Keratinocyte (primary cell): Measurements from ENCODE around the gene HCN3. TPM values are rescaled to one million over a fixed set of nuclear protein-coding genes. Genes with fewer than 3 reads are reported as not detected.

Source experiments
- DNase-seq: peaks from one replicate; pipeline ENCODE4 v3.0.0-alpha.2; 2011; ENCODE audit warnings: low read depth, missing footprints, low spot score
- FAIRE-seq: peaks from 2 replicates; lab custom pipeline; 2011; peaks lifted over from hg19 to GRCh38; lab: Jason Lieb, UNC
- H2AFZ ChIP-seq: 2 replicates; pipeline ENCODE4 v1.6.0; 2012; ENCODE audit warnings: low read length, control low read depth, inconsistent platforms; ENCODE audit not compliant: control insufficient read depth
- H3K27ac ChIP-seq: 2 replicates; pipeline ENCODE4 v1.5.1; 2011; ENCODE audit warnings: low read length; ENCODE audit not compliant: control insufficient read depth, insufficient read depth
- H3K27me3 ChIP-seq: 3 replicates; pipeline ENCODE4 v1.6.0; 2011; ENCODE audit warnings: low read length; ENCODE audit not compliant: control insufficient read depth, insufficient read depth; ENCODE audit errors: extremely low read depth
- H3K36me3 ChIP-seq, 2 experiments: 2 replicates in 1 of 2; 3 replicates in 1 of 2; pipeline ENCODE4 v1.5.1; 2011; ENCODE audit warnings: low read length in 2 of 2, mild to moderate bottlenecking in 1 of 2; ENCODE audit not compliant: control insufficient read depth in 2 of 2, insufficient read depth in 2 of 2; ENCODE audit errors: extremely low read depth in 1 of 2
- H3K4me1 ChIP-seq: 3 replicates; pipeline ENCODE4 v1.5.1; 2011; ENCODE audit warnings: low read length; ENCODE audit not compliant: control insufficient read depth, insufficient read depth; ENCODE audit errors: extremely low read depth
- H3K4me2 ChIP-seq: 3 replicates; pipeline ENCODE4 v1.6.0; 2011; ENCODE audit warnings: low read depth, low read length; ENCODE audit not compliant: control insufficient read depth, insufficient read depth; ENCODE audit errors: extremely low read depth
- H3K4me3 ChIP-seq, 3 experiments: fragments of 200-600 bp in 1 of 3; sonication (generic) in 1 of 3; 2 replicates in 2 of 3; 3 replicates in 1 of 3; pipeline ENCODE4 v1.5.1; 2011 to 2016; ENCODE audit warnings: low read length in 3 of 3, mild to moderate bottlenecking in 3 of 3, control low read depth in 2 of 3, inconsistent platforms in 1 of 3, low read depth in 1 of 3, mixed read lengths in 1 of 3, mixed run types in 1 of 3, moderate library complexity in 1 of 3; ENCODE audit not compliant: control insufficient read depth in 2 of 3, insufficient read depth in 2 of 3; ENCODE audit errors: extremely low read depth in 1 of 3
- H3K79me2 ChIP-seq: 2 replicates; pipeline ENCODE4 v1.6.0; 2012; ENCODE audit warnings: low read length; ENCODE audit not compliant: control insufficient read depth, insufficient read depth
- H3K9ac ChIP-seq: 3 replicates; pipeline ENCODE4 v1.6.0; 2011; ENCODE audit warnings: low read length; ENCODE audit not compliant: control insufficient read depth, insufficient read depth; ENCODE audit errors: extremely low read depth
- H3K9me1 ChIP-seq: 3 replicates; pipeline ENCODE4 v1.6.0; 2011; ENCODE audit warnings: low read length; ENCODE audit not compliant: control insufficient read depth, insufficient read depth; ENCODE audit errors: extremely low read depth
- H3K9me3 ChIP-seq: 2 replicates; pipeline ENCODE4 v1.5.1; 2012; ENCODE audit warnings: low read depth, low read length; ENCODE audit not compliant: control insufficient read depth
- H4K20me1 ChIP-seq: 3 replicates; pipeline ENCODE4 v1.6.0; 2011; ENCODE audit warnings: low read length; ENCODE audit not compliant: control insufficient read depth, insufficient read depth; ENCODE audit errors: extremely low read depth
- CTCF ChIP-seq, 3 experiments: IDR thresholded peaks in 1 of 3; conservative IDR thresholded peaks in 1 of 3; optimal IDR thresholded peaks in 1 of 3; 2 replicates in 2 of 3; 3 replicates in 1 of 3; pipeline versions ENCODE3 to v1.5.1; 2011; ENCODE audit warnings: low read length in 3 of 3, mild to moderate bottlenecking in 3 of 3, moderate library complexity in 2 of 3, control low read depth in 1 of 3, inconsistent platforms in 1 of 3; ENCODE audit not compliant: insufficient read depth in 2 of 3; ENCODE audit errors: extremely low read depth in 1 of 3
- EZH2 ChIP-seq: IDR thresholded peaks from one replicate; pipeline ENCODE4 v1.6.1; 2012; ENCODE audit warnings: inconsistent platforms, mild to moderate bottlenecking, low read length, moderate library complexity
- dilution Hi-C: fragments of 300-500 bp; cut with MboI; formaldehyde crosslinking; loops from one replicate; pipeline ENCODE4 v1.7.0; 2020; ENCODE audit warnings: low sequenced_read_pairs; ENCODE audit not compliant: extremely low pct_ligation_motif_present
- polyA plus RNA-seq, 5 experiments: library from polyadenylated mRNA; depleted of rRNA in 3 of 5; stranded (reverse) in 3 of 5; stranded (forward) in 1 of 5; unstranded in 1 of 5; fragments of >200 nt; gene quantifications; 1 replicate in 1 of 5; 2 replicates in 3 of 5; 3 replicates in 1 of 5; pipeline versions ENCODE4 v1.2.1 to v1.2.3, GENCODE V29; 2011 to 2012; ENCODE audit warnings: missing spikeins in 2 of 5, low read depth in 1 of 5, low replicate concordance in 1 of 5

HCN3 gene
- polyA plus RNA-seq, 1 donor (not counting 4 experiments of a cell fraction or from before 2014, with no cell fraction given), result 3.0 TPM

GRCh38 chr1:155305881-155306391 lies 28.7 kb downstream of the HCN3 start:
- Histone ChIP-seq H3K9me3 (no peaks in the 10 kb centered on the region), H3K4me1 (peaks cover 23% of the 10 kb centered on the region), H3K9me1 (no peaks in the 10 kb centered on the region), H3K27me3 (no peaks in the 10 kb centered on the region), H3K27ac (no peak overlapping the region), H3K9ac (no peak overlapping the region), H3K36me3 (peaks cover 0 to 2% of the 10 kb centered on the region in 2 experiments), H4K20me1 (no peaks in the 10 kb centered on the region), H2AFZ (peak overlapping the region; percentile 80), H3K79me2 (peaks cover 24% of the 10 kb centered on the region), H3K4me2 (no peak overlapping the region), H3K4me3 (no peak overlapping the region)
- dilution Hi-C loops, result no loop called here
- FAIRE-seq, result no peak
- DNase-seq, result no peak
- TF ChIP-seq CTCF (optimal IDR thresholded peaks at IDR 0.05 in 1 of 3, IDR thresholded peaks at IDR 0.05 in 1 of 3, conservative IDR thresholded peaks at IDR 0.05 in 1 of 3; ENCODE audit: extremely low read depth in 1 of 3, insufficient read depth in 2 of 3, low read length in 3 of 3) (no peak), EZH2 (no peak)

- Histone ChIP-seq H3K27me3 (no peaks in the 10 kb centered on the region), H3K27ac (no peak overlapping the region), H3K4me3 (no peak overlapping the region), H3K4me2 (no peak overlapping the region), H3K9ac (no peak overlapping the region), H2AFZ (no peak overlapping the region), H3K79me2 (peaks cover 35% of the 10 kb centered on the region), H3K9me1 (no peaks in the 10 kb centered on the region), H3K36me3 (peaks cover 4 to 6% of the 10 kb centered on the region in 2 experiments), H4K20me1 (peaks cover 1% of the 10 kb centered on the region), H3K4me1 (peaks cover 28% of the 10 kb centered on the region), H3K9me3 (no peaks in the 10 kb centered on the region)
- TF ChIP-seq CTCF (optimal IDR thresholded peaks at IDR 0.05 in 1 of 3, IDR thresholded peaks at IDR 0.05 in 1 of 3, conservative IDR thresholded peaks at IDR 0.05 in 1 of 3; ENCODE audit: extremely low read depth in 1 of 3, insufficient read depth in 2 of 3, low read length in 3 of 3) (peak in 1 of 3 experiments; percentile 24), EZH2 (no peak)
- dilution Hi-C loops, result no loop called here
- DNase-seq (no peak), FAIRE-seq (no peak)
Observed at GRCh38 chr1:155307247-155307740, 30.0 kb downstream of the HCN3 start.
